Glutamatergic neuron (in vitro differentiated cells): ENCODE measurements around the gene CREB3. TPM values are rescaled to one million over a fixed set of nuclear protein-coding genes. Genes with fewer than 3 reads are reported as not detected.

Experiments used
- DNase-seq: peaks from one replicate; pipeline ENCODE4 v3.0.0; 2022
- H3K27ac Mint-ChIP-seq: one replicate; pipeline ENCODE4 v1.8.0; 2020; ENCODE audit warnings: mild to moderate bottlenecking, mixed read lengths, inconsistent platforms; ENCODE audit not compliant: unreplicated experiment
- H3K27me3 Mint-ChIP-seq: one replicate; pipeline ENCODE4 v1.8.0; 2020; ENCODE audit warnings: mild to moderate bottlenecking, moderate library complexity, mixed read lengths, inconsistent platforms; ENCODE audit not compliant: unreplicated experiment
- H3K36me3 Mint-ChIP-seq: one replicate; pipeline ENCODE4 v1.8.0; 2020; ENCODE audit warnings: mild to moderate bottlenecking, mixed read lengths, inconsistent platforms; ENCODE audit not compliant: unreplicated experiment
- H3K4me1 Mint-ChIP-seq: one replicate; pipeline ENCODE4 v1.8.0; 2020; ENCODE audit warnings: mild to moderate bottlenecking, low read depth, mixed read lengths, inconsistent platforms; ENCODE audit not compliant: unreplicated experiment
- H3K4me3 Mint-ChIP-seq: one replicate; pipeline ENCODE4 v1.8.0; 2020; ENCODE audit warnings: mild to moderate bottlenecking, mixed read lengths, inconsistent platforms; ENCODE audit not compliant: unreplicated experiment
- H3K9me3 Mint-ChIP-seq: one replicate; pipeline ENCODE4 v1.8.0; 2020; ENCODE audit warnings: mild to moderate bottlenecking, moderate library complexity, mixed read lengths, inconsistent platforms; ENCODE audit not compliant: unreplicated experiment
- CTCF ChIP-seq: fragments of 200-600 bp; sonication (generic); IDR thresholded peaks from one replicate; pipeline ENCODE4 v1.5.0; 2021; ENCODE audit not compliant: partially characterized antibody, unreplicated experiment
- total RNA-seq: library from RNA; stranded (reverse); fragmentation: NEBNext Ultra II Directional; extraction: Animal tissue kit (Norgen Biotek cat#: 25700); gene quantifications from one replicate; pipeline ENCODE4 v1.2.1, GENCODE V29; 2021; ENCODE audit not compliant: unreplicated experiment

CREB3 gene
- total RNA-seq, 1 donor from 2014 or later: 32.0 TPM

- peaks cover 12% of the 10 kb centered on the region for H3K9me3 Mint-ChIP-seq
- H3K27me3 Mint-ChIP-seq: peaks cover 6% of the 10 kb centered on the region
- H3K4me1 Mint-ChIP-seq: peaks cover 30% of the 10 kb centered on the region
- peak; percentile 69 for DNase-seq
- H3K27ac Mint-ChIP-seq: peak within 1 kb of the TSS; percentile 78
- TF ChIP-seq CTCF: no peak
- peak within 1 kb of the TSS; percentile 92 for H3K4me3 Mint-ChIP-seq
- no peaks in the 10 kb centered on the region for H3K36me3 Mint-ChIP-seq
Measured at GRCh38 chr9:35689542-35690293, 42.7 kb upstream of the CREB3 start, which contains the start of gene TPM2. TSS of gene TPM2 (minus strand) at chr9:35689925. CDS start at chr9:35689817, 108 bp downstream.

- peaks cover 30% of the 10 kb centered on the region for H3K4me1 Mint-ChIP-seq
- H3K27me3 Mint-ChIP-seq: peaks cover 6% of the 10 kb centered on the region
- peak overlapping the region; percentile 81 for H3K4me3 Mint-ChIP-seq
- no peaks in the 10 kb centered on the region for H3K36me3 Mint-ChIP-seq
- H3K9me3 Mint-ChIP-seq: peaks cover 12% of the 10 kb centered on the region
- TF ChIP-seq CTCF: no peak
- DNase-seq: no peak
- no peak overlapping the region for H3K27ac Mint-ChIP-seq
Measured at GRCh38 chr9:35690294-35690613, 42.2 kb upstream of the CREB3 start.

DNA sequence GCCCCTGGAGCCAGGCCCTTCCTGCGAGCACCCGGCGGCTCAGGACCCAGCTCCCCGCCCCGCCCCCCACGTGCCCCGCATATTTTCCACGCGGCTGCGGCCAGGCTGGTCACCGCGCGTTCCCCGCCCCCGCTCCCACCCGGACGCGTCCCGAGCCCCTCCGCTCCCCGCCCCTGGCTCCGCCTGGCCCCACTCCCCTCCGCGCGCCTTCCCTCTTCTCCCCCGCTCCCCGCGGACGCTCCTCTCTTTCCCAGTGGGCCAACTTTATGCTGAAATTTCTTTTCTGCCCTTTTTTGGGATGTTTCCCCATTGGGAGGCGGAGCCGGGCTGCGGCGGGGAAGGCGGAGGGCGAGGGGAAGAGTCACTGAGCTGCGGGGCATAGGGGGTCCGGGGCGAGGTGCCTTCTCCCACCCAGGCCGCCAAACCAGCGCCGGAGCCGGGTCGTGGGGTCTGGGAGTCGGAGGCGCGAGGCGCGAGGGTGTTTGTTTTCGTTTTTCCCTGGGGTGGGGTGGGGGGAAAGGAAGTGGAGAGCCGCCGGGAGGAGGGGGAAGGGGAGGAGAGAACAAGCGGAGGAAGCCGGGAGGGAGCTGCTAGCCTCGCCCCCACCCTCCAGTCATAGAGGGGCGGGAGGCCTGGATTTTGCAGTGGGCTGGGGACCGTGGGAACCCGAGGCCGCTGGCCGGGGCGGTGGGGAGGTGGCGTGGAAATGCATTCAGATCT is 41.7 kb upstream of the CREB3 start:
- peaks cover 29% of the 10 kb centered on the region for H3K4me1 Mint-ChIP-seq
- peak overlapping the region; percentile 87 for H3K4me3 Mint-ChIP-seq
- peaks cover 6% of the 10 kb centered on the region for H3K27me3 Mint-ChIP-seq
- H3K36me3 Mint-ChIP-seq: no peaks in the 10 kb centered on the region
- peak; percentile 62 for DNase-seq
- H3K9me3 Mint-ChIP-seq: peaks cover 12% of the 10 kb centered on the region
- TF ChIP-seq CTCF: no peak
- H3K27ac Mint-ChIP-seq: peak overlapping the region; percentile 43

GRCh38 chr9:35691334-35691650 is 41.2 kb upstream of the CREB3 start:
- peak overlapping the region; percentile 38 for H3K27ac Mint-ChIP-seq
- H3K36me3 Mint-ChIP-seq: no peaks in the 10 kb centered on the region
- H3K27me3 Mint-ChIP-seq: peaks cover 6% of the 10 kb centered on the region
- DNase-seq: no peak
- H3K4me1 Mint-ChIP-seq: peaks cover 27% of the 10 kb centered on the region
- H3K9me3 Mint-ChIP-seq: peaks cover 11% of the 10 kb centered on the region
- peak overlapping the region; percentile 87 for H3K4me3 Mint-ChIP-seq
- TF ChIP-seq CTCF: no peak

- Mint-ChIP-seq H3K27me3 (peaks cover 8% of the 10 kb centered on the region), H3K4me1 (peaks cover 22% of the 10 kb centered on the region), H3K27ac (no peak overlapping the region), H3K4me3 (peak overlapping the region; percentile 87), H3K9me3 (peaks cover 11% of the 10 kb centered on the region), H3K36me3 (no peaks in the 10 kb centered on the region)
- DNase-seq: no peak
- TF ChIP-seq CTCF: no peak
Measured at GRCh38 chr9:35691757-35692301, 40.6 kb upstream of the CREB3 start.
